NOMO-1 treated with DMSO at 0.1 percent for 48 hours (cell line): ENCODE measurements around the gene INTS6L.

ENCODE experiments used
- DNase-seq: peaks from one replicate; lab custom pipeline; 2025; ENCODE audit not compliant: unreplicated experiment; lab: John Stamatoyannopoulos, UW

Gene INTS6L, protein sequence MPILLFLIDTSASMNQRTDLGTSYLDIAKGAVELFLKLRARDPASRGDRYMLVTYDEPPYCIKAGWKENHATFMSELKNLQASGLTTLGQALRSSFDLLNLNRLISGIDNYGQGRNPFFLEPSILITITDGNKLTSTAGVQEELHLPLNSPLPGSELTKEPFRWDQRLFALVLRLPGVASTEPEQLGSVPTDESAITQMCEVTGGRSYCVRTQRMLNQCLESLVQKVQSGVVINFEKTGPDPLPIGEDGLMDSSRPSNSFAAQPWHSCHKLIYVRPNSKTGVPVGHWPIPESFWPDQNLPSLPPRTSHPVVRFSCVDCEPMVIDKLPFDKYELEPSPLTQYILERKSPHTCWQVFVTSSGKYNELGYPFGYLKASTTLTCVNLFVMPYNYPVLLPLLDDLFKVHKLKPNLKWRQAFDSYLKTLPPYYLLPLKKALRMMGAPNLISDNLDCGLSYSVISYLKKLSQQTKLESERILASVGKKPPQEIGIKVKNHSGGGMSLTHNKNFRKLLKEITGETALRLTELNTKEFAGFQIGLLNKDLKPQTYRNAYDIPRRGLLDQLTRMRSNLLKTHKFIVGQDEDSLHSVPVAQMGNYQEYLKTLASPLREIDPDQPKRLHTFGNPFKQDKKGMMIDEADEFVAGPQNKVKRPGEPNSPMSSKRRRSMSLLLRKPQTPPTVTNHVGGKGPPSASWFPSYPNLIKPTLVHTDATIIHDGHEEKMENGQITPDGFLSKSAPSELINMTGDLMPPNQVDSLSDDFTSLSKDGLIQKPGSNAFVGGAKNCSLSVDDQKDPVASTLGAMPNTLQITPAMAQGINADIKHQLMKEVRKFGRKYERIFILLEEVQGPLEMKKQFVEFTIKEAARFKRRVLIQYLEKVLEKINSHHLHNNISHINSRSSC

GRCh38 chrX:135520553-135521404 lies at the start of gene INTS6L:
TSS of gene INTS6L (plus strand) at chrX:135520660. CDS start at chrX:135520993, 333 bp downstream.
- peak; percentile 92 for DNase-seq

DNA sequence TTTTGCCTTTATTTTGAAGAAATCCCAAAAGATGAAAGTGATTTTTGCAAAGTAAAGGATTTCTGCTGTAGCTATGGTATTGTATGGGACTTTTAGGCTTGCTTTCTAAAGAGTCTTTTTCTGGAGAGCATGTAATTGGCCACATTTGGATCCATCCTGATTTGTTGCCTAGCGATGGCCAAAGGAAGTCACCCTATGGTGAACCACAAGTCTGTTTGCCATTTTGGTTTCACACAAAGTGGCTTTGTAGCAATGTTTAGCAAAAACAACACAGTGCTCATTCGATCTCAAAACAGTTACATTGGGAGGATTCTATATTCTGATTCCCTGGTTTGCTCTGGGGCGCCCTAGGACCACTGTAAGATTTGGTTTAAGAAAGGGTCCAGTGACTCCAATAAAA lies 44.1 kb upstream of the INTS6L start:
- no peak for DNase-seq

DNA sequence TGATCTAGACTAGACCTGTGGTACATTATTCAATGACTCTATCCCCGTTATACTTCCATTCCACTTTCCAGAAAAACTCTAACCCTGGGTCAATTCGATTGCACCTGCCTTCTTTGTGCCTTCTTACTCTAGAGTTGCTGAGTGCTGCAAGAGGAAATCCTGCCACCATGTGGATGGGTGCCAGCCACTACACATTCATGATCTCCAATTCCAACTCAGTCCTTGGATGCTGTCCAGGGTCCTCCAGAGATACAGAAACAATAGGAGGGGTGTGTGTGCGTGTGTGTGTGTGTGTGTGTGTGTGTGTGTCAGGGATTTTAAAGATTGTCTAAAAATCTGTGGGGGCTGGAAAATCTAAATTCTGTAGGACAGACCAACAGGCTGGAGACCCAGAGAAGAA lies 42.9 kb upstream of the INTS6L start:
- DNase-seq, result peak; percentile 44

DNA sequence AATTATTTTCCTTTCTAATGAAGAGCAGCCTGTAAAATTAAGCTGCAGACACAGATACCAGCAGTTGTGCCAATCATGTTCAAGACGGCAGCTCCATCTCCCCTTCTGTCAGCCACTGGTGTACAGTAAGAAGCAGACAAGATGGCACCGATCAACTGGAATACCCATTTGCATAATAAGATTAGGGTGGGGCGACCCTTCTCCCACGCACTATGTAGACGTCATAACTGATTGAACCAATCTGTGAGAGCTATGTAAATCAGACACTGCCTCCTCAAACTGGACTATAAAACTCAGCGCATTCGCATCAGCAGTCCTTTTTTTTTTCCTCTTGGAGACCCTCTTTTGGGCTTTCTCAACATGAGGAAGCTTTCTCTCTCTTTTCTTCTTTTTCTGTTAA lies 40.4 kb upstream of the INTS6L start:
- no peak for DNase-seq

DNA sequence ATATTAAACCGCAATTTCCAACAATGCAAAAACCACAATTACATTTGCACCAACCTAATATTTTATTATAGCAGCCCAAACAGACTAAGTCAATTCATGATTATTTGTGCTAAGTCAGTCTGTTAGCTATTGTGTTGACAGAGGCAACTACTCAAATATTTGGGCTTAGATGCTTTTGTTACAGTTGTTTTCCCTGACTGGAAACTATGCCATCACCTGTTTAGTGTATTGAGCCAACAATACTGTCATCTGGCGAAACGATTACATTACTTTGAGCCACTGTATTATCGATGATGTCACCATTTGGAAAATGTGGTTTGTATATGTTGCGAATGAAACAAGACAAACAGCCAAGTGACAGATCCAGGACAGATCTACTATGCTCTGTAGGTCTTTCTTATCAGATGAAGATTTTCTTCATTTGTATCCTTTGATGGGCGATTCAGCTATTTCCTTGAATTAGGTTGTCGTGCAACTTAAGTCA lies 38.7 kb upstream of the INTS6L start:
- DNase-seq, result no peak

- DNase-seq, result peak; percentile 43
These were observed 35.7 kb upstream of the INTS6L start for GRCh38 chrX:135484641-135485289.

- peak; percentile 70 for DNase-seq
These were observed 30.9 kb upstream of the INTS6L start for GRCh38 chrX:135489542-135489941.

DNA sequence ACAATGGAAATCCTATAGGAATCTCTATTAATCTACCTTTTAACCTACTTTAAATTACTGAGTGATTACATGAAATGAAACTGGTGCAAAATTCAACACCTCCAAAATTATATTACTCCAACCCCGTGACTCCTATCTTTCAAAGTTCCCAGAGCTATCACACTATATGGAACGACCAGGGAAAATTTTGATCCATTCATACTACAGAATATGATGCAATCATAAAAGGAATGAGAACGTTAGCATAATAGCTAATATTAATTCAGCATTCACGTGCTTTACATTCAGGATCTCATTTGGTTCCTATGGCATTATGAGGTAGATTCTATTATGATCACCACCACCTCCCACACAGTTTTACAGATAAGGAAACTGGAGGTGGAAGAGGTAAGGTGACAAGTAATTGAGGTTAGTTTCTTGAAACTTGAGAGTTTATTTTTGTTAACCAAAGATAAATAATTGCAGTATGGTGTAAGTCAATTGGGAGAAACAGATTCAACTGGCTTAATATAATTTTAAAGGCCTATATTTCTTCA lies 29.4 kb upstream of the INTS6L start:
- DNase-seq, result no peak

- no peak for DNase-seq
These were observed 26.0 kb upstream of the INTS6L start for GRCh38 chrX:135494453-135494852.

DNA sequence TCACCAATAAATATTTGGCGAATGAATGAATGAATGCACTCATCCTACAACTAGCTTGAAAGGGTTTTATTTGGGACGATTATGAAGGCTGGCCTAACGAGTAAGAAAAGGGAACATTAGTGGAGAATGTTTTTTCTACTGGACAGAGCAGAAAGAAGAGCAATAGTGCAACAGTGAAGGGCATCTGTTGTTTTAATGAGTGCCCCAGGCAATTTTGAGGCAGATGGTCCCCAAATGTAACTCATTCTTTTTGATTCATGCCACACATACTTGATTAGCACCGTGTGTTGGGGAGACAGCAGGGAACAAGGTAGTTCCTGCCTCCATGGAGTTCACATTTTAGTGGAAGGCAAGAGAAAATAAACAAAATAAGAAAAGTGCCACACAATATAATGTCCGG lies 22.7 kb upstream of the INTS6L start:
- DNase-seq, result no peak

- no peak for DNase-seq
These were observed 22.2 kb upstream of the INTS6L start for GRCh38 chrX:135498236-135498635.

GRCh38 chrX:135505351-135505750 lies 15.1 kb upstream of the INTS6L start:
- DNase-seq, result no peak

- no peak for DNase-seq
These were observed 10.6 kb upstream of the INTS6L start for GRCh38 chrX:135509885-135510284.

GRCh38 chrX:135512508-135513129 lies 7.8 kb upstream of the INTS6L start:
- DNase-seq, result peak; percentile 37

- DNase-seq, result peak; percentile 20
These were observed 7.3 kb upstream of the INTS6L start for GRCh38 chrX:135513130-135513515.

- peak; percentile 30 for DNase-seq
These were observed 4.1 kb upstream of the INTS6L start for GRCh38 chrX:135516376-135516775.

DNA sequence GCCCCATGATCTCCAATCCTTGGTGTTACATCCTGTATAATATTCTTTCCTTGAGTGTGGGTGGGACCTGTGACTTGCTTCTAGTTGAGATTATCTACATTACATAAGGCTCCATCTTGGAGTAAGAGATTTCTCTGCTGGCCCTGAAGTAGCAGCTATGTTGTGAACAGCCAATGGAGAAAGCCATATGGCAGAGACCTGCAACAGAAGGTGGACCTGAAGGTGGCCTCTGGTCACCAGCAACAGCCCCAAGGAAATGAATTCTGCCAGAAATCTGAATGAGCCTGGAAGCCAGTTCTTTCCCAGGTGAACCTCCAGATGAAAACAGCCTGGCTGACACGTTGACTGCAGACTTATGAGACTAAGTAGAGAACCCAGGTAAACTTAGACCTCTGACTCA lies 2.3 kb upstream of the INTS6L start:
- DNase-seq, result no peak

DNA sequence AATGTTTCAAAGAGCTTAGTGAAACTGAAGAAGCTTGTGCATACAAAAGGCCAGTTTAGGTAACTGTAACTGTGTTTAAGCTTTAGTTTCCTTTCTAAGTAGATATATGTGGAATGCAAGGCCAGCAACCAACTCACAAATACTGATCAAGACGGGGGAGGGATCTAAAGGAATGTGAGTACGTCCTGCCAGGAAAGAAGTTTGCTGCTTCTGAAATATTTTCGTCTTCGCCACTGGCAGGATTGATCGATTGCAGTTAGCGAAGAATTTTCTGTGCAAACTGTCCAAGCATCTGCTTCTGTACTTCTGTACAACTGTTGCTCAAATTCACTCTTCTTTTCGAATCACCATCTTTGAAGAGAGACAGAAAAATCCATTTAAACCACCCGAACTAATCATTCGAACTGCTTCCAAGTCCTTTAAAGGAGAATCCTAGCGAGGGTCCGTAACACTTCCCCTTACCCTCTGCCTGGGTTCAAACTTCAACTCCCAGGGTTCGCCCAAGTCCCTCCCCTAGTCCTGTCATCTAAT lies 373 bp upstream of the INTS6L start:
- no peak for DNase-seq

- peak; percentile 91 for DNase-seq
These were observed 1.1 kb downstream of the INTS6L start for GRCh38 chrX:135521405-135522131.
